KBM-7 (cell line): ENCODE measurements around the gene RFX5.
"Not testable (repeated sequence)": the region's sequence is repeated elsewhere in the genome, so short reads cannot be mapped to it uniquely, and the experiment has no call there.

ENCODE experiments used
- DNase-seq: peaks from one replicate; pipeline ENCODE4 v3.0.0-alpha.2; 2015
- in situ Hi-C: fragments of 300-500 bp; cut with MboI; formaldehyde crosslinking; loops from 2 replicates; pipeline ENCODE4 v1.14.3; 2020; ENCODE audit warnings: low sequenced_read_pairs, low pct_unique_long_range_greater_than_20kb, mixed read lengths

Gene RFX5

GRCh38 chr1:151364996-151365395 is 17.9 kb upstream of the RFX5 start:
- in situ Hi-C loops = no loop called here
- DNase-seq = no peak

- no peak for DNase-seq
- in situ Hi-C loops = no loop called here
These were observed 15.5 kb upstream of the RFX5 start for GRCh38 chr1:151362308-151363155.

GRCh38 chr1:151361883-151362282 is 14.8 kb upstream of the RFX5 start:
- no peak for DNase-seq
- in situ Hi-C loops = no loop called here

- no peak for DNase-seq
- in situ Hi-C loops = no loop called here
These were observed 9.6 kb upstream of the RFX5 start for GRCh38 chr1:151356696-151357095.

- DNase-seq = no peak
- in situ Hi-C loops = no loop called here
These were observed 5.1 kb upstream of the RFX5 start for GRCh38 chr1:151352021-151352718.

- DNase-seq, in situ Hi-C loops: not testable (repeated sequence)
These were observed 3.3 kb upstream of the RFX5 start for GRCh38 chr1:151350323-151350722.

GRCh38 chr1:151347523-151348246 is 633 bp upstream of the RFX5 start:
- no peak for DNase-seq
- in situ Hi-C loops = no loop called here

GRCh38 chr1:151346082-151346768 is 827 bp downstream of the RFX5 start:
- no peak for DNase-seq
- in situ Hi-C loops = no loop called here

- DNase-seq = no peak
- in situ Hi-C loops = no loop called here
These were observed 2.8 kb downstream of the RFX5 start for GRCh38 chr1:151344291-151344690.

GRCh38 chr1:151343587-151343986 is 3.5 kb downstream of the RFX5 start:
- in situ Hi-C loops = no loop called here
- no peak for DNase-seq

GRCh38 chr1:151342569-151342968 is 4.5 kb downstream of the RFX5 start:
- no peak for DNase-seq
- in situ Hi-C loops = no loop called here

- in situ Hi-C loops = no loop called here
- no peak for DNase-seq
These were observed 5.0 kb downstream of the RFX5 start for GRCh38 chr1:151342021-151342420.

- peak; percentile 84 for DNase-seq
- in situ Hi-C loops = no loop called here
These were observed 5.9 kb downstream of the RFX5 start for GRCh38 chr1:151340870-151341754.

- no peak for DNase-seq
- in situ Hi-C loops = no loop called here
These were observed 10.5 kb downstream of the RFX5 start for GRCh38 chr1:151336556-151336955.

GRCh38 chr1:151334822-151335221 is 12.2 kb downstream of the RFX5 start:
- in situ Hi-C loops = no loop called here
- DNase-seq = no peak

GRCh38 chr1:151327903-151328674 is 19.0 kb downstream of the RFX5 start:
- in situ Hi-C loops = no loop called here
- no peak for DNase-seq

- in situ Hi-C loops = no loop called here
- peak; percentile 98 for DNase-seq
These were observed 19.7 kb downstream of the RFX5 start, which contains the start of gene PI4KB for GRCh38 chr1:151327223-151327902. TSS of gene PI4KB (minus strand) at chr1:151327416. CDS start at chr1:151316481, 10,935 bp downstream.
